Left ventricle myocardium inferior (tissue), 1 donor: Measurements from ENCODE around the gene GLUD1. TPM values are rescaled to one million over a fixed set of nuclear protein-coding genes. Genes with fewer than 3 reads are reported as not detected.
"Not testable (repeated sequence)": the region's sequence is repeated elsewhere in the genome, so short reads cannot be mapped to it uniquely, and the experiment has no call there.

ENCODE experiments used
- DNase-seq: peaks from one replicate; pipeline ENCODE4 v3.0.0-alpha.2; 2020
- H3K27ac ChIP-seq: fragments of 200-600 bp; replicated peaks from 2 replicates; pipeline ENCODE4 v1.8.0; 2021
- H3K27me3 ChIP-seq: fragments of 200-600 bp; 2 replicates; pipeline ENCODE4 v1.8.0; 2021; ENCODE audit warnings: low read depth
- H3K36me3 ChIP-seq: fragments of 200-600 bp; 2 replicates; pipeline ENCODE4 v1.8.0; 2021
- H3K4me1 ChIP-seq: fragments of 200-600 bp; 2 replicates; pipeline ENCODE4 v1.8.0; 2021
- H3K4me3 ChIP-seq: fragments of 200-600 bp; 2 replicates; pipeline ENCODE4 v1.8.0; 2021; ENCODE audit warnings: mild to moderate bottlenecking, moderate library complexity
- H3K9me3 ChIP-seq: fragments of 200-600 bp; replicated peaks from 2 replicates; pipeline ENCODE4 v1.8.0; 2021
- intact Hi-C: fragments of 100-400 bp; cut with micrococcal nuclease; formaldehyde crosslinking; loops from one replicate; pipeline ENCODE4 v1.11.0; 2022
- long read RNA-seq: library from polyadenylated mRNA; unstranded; transcript quantifications from one replicate; pipeline ENCODE4 v2.0.0, GENCODE V29; 2021
- total RNA-seq: library from RNA; stranded (reverse); fragmentation: NEBNext Ultra II Directional; extraction: Animal tissue kit (Norgen Biotek cat#: 25700); gene quantifications from one replicate; pipeline ENCODE4 v1.2.1, GENCODE V29; 2021
- TF ChIP-seq, protein P1 (sequence below): fragments of 200-600 bp; IDR thresholded peaks from 2 replicates; pipeline ENCODE4 v1.8.0; 2021; ENCODE audit warnings: antibody characterized with exemption, mild to moderate bottlenecking, borderline replicate concordance
- donor health status: DM: no; HTN: yes; CAD: no; lungs with severe emphysema.

GLUD1 gene
- 96.4 TPM for total RNA-seq
- long read RNA-seq, transcript GLUD1-201 (13 exons, 3,039 nt): major isoform, 258 of 276 reads
- long read RNA-seq, partial matches to known transcripts: 10 of 276 reads
- long read RNA-seq, other reads (novel, unspliced or antisense): 8 of 276 reads

DNA sequence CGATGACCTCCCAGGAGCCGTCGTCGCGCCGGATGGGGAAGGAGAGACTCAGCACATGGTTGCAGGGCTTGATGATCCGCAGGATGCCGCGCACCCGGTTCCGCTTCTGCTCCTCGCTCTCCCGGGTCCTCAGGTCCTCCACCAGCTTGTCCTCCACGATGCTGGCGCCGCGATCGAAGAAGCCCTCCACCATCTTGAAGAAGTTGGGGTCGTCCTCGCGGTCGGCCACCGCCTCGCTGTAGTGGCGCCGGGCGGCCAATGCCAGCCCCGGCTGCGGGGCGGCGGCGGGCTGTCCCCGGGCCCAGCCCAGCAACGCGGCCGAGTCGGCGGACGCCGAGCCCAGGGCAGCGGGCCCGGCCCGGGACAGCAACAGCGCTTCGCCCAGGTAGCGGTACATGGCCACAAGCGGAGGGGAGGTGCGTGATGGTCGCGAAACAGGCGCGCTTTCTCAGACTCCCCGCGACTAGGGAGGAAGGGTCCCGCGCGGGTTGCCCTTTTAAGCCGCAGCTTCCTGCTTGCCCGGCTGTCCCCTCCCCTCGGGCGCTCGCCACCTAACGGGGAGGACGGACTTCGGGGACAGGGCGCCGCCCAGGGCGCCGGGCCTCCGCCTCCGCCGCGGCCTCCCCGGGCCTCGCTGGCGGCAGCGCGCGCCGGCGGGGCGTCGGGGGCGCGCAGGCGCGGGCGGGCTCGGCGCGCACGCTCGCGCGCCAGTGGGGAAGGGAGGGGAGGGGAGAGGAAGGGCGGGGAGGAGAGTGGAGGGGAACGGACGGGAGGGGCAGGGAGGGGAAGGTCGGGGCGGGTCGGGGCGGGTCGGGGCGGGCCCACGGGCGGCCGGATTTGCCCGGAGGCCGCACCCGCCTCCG, at the start of gene GLUD1, which contains the start of gene SHLD2:
Gene GLUD1 (minus strand): TSS at position 471 of the 863 bp plus-strand sequence. CDS start 74 bp downstream, at position 397.
Gene SHLD2 (plus strand): TSS at position 834 of the 863 bp plus-strand sequence. CDS start 56,149 bp downstream, outside the sequence.
- no peaks in the 10 kb centered on the region for H3K9me3 ChIP-seq
- peaks cover 14% of the 10 kb centered on the region for H3K36me3 ChIP-seq
- no peaks in the 10 kb centered on the region for H3K27me3 ChIP-seq
- DNase-seq: peak; percentile 93
- intact Hi-C loops: no loop called here
- TF ChIP-seq, protein P1, sequence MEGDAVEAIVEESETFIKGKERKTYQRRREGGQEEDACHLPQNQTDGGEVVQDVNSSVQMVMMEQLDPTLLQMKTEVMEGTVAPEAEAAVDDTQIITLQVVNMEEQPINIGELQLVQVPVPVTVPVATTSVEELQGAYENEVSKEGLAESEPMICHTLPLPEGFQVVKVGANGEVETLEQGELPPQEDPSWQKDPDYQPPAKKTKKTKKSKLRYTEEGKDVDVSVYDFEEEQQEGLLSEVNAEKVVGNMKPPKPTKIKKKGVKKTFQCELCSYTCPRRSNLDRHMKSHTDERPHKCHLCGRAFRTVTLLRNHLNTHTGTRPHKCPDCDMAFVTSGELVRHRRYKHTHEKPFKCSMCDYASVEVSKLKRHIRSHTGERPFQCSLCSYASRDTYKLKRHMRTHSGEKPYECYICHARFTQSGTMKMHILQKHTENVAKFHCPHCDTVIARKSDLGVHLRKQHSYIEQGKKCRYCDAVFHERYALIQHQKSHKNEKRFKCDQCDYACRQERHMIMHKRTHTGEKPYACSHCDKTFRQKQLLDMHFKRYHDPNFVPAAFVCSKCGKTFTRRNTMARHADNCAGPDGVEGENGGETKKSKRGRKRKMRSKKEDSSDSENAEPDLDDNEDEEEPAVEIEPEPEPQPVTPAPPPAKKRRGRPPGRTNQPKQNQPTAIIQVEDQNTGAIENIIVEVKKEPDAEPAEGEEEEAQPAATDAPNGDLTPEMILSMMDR: peak; percentile 6
- H3K27ac ChIP-seq: peak within 1 kb of the TSS; percentile 99
- peaks cover 56% of the 10 kb centered on the region for H3K4me1 ChIP-seq
- peak within 1 kb of the TSS; percentile 83 for H3K4me3 ChIP-seq

DNA sequence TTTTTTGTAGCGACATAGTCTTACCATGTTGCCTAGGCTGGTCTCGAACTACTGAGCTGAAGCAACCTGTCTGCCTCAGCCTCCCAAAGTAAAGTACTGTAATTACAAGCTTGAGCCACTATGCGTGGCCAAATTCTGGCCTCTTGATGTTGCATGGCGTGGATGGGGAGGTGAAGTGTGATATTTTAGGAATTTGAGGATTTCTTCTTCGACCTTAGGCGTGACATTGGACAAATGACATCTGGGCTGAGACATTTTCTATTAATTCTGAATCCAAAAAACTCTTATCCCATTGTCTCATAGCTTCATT, 48.4 kb upstream of the GLUD1 start:
- H3K4me3 ChIP-seq, intact Hi-C loops, H3K27me3 ChIP-seq, H3K27ac ChIP-seq, H3K9me3 ChIP-seq, DNase-seq, H3K4me1 ChIP-seq, H3K36me3 ChIP-seq: not testable (repeated sequence)

GRCh38 chr10:87142230-87143108, 47.8 kb upstream of the GLUD1 start:
- intact Hi-C loops, DNase-seq, H3K4me3 ChIP-seq, H3K4me1 ChIP-seq, H3K9me3 ChIP-seq, H3K36me3 ChIP-seq, H3K27me3 ChIP-seq, H3K27ac ChIP-seq: not testable (repeated sequence)

DNA sequence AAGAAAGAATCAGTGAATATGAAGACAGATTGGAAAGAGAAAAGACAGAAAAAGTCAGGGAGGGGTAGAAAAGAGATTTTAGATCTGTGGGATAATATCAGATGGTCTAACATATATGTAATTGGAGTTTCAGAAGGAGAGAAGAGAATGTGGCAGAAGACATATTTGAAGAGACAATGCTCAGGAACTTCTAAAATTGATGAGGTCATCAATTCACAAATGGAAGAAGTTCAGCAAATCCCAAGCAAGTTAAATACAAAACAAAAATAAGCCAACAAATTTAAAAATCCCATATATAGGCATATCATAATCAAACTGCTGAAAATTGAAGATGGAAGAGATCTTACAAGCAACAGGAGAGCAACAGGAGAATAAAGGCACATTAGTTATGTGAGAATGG, 42.8 kb upstream of the GLUD1 start:
- Histone ChIP-seq H3K4me1 (peaks cover 17% of the 10 kb centered on the region), H3K36me3 (peaks cover 14% of the 10 kb centered on the region), H3K9me3 (peaks cover 15% of the 10 kb centered on the region)
- H3K27me3 ChIP-seq, intact Hi-C loops, DNase-seq, H3K27ac ChIP-seq, H3K4me3 ChIP-seq: not testable (repeated sequence)

GRCh38 chr10:87134440-87134839, 39.8 kb upstream of the GLUD1 start:
- intact Hi-C loops: not testable (repeated sequence)

DNA sequence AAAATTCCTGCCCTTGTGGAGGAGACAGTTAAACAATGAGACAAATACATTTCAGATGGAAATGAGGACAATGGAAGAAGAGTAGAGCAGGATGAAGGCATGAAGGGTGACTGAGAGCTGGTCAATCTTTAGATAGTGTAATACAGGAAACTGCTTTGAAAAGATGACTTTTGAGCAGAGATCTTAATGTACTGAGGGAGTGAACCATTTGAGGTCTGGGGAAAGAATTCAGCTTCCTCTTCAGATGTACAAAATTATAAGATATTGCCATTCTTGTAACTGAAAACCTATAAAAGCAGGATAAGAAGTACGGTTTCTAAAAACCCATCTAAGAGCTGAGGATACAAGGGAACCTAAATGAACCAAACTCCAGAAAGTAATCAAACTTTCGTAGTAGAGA, 39.3 kb upstream of the GLUD1 start:
- H3K4me3 ChIP-seq, H3K9me3 ChIP-seq, DNase-seq, H3K27me3 ChIP-seq, intact Hi-C loops: not testable (repeated sequence)
- H3K36me3 ChIP-seq: peaks cover 14% of the 10 kb centered on the region
- H3K4me1 ChIP-seq: peaks cover 22% of the 10 kb centered on the region
- H3K27ac ChIP-seq: peak overlapping the region; percentile 48

More at GRCh38 chr10:87134440-87134839, 39.8 kb upstream of the GLUD1 start:
- peaks cover 14% of the 10 kb centered on the region for H3K36me3 ChIP-seq
- not testable (repeated sequence) for H3K9me3 ChIP-seq, DNase-seq, H3K27me3 ChIP-seq
- H3K4me1 ChIP-seq: peaks cover 22% of the 10 kb centered on the region
- peak overlapping the region; percentile 14 for H3K4me3 ChIP-seq
- peak overlapping the region; percentile 48 for H3K27ac ChIP-seq

- DNase-seq, H3K27ac ChIP-seq, intact Hi-C loops, H3K4me3 ChIP-seq, H3K36me3 ChIP-seq, H3K9me3 ChIP-seq, H3K27me3 ChIP-seq: not testable (repeated sequence)
- peaks cover 22% of the 10 kb centered on the region for H3K4me1 ChIP-seq
Measured at GRCh38 chr10:87132176-87132575, 37.5 kb upstream of the GLUD1 start.

DNA sequence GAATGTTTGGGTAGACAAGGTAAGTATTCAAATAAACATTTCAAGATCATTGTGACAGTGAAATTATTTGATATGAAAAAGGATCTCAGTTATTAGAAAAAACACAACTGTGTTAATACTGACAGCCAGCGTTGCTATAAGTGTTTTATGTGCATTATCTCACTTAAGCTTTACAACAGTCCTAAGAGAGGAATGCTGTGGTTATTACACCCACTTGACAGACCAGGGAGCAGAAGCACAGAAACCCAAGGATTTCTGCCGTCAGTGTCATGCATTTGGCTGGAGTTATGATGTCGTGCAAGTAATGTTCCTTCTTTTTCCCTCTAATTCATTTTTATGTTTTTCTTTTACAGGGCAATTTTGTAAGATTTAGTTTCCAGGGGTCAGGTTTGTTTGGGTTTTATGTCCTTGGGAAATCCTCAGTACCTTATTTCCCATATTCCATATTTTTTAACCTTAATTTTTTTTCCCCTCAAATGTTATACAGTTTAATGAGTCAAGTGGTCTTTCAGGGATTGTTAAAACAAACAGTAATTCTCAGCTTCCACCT, 33.0 kb upstream of the GLUD1 start:
- H3K4me3 ChIP-seq, H3K27me3 ChIP-seq, H3K4me1 ChIP-seq, intact Hi-C loops, DNase-seq, H3K9me3 ChIP-seq, H3K36me3 ChIP-seq, H3K27ac ChIP-seq: not testable (repeated sequence)

DNA sequence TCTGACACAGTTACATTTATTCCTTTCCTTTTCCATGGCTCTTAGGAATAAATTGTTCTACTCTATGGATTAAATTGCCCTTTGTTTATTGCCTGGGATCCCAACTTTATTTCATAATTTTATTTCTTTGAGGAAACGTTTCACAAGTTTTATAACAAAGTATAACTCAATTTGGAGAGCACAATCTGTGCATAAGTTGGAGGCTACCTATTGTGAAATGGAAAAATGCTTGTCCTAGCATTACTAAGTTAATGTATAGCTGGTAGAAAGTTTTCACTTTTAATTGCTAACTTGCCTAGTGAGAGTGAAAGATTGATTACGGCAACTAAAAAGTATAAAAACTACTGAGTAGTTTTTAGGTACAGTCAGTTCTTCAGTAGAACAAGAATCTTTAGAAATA, 32.4 kb upstream of the GLUD1 start:
- intact Hi-C loops, H3K4me3 ChIP-seq, H3K4me1 ChIP-seq, H3K27ac ChIP-seq, DNase-seq, H3K36me3 ChIP-seq, H3K27me3 ChIP-seq, H3K9me3 ChIP-seq: not testable (repeated sequence)

GRCh38 chr10:87123351-87123750, 28.7 kb upstream of the GLUD1 start:
- DNase-seq, H3K27ac ChIP-seq, H3K27me3 ChIP-seq, H3K36me3 ChIP-seq, intact Hi-C loops, H3K4me1 ChIP-seq, H3K4me3 ChIP-seq, H3K9me3 ChIP-seq: not testable (repeated sequence)

GRCh38 chr10:87119029-87119428, 24.4 kb upstream of the GLUD1 start:
- H3K36me3 ChIP-seq, H3K4me1 ChIP-seq, H3K9me3 ChIP-seq, intact Hi-C loops, H3K4me3 ChIP-seq, H3K27me3 ChIP-seq, DNase-seq, H3K27ac ChIP-seq: not testable (repeated sequence)

DNA sequence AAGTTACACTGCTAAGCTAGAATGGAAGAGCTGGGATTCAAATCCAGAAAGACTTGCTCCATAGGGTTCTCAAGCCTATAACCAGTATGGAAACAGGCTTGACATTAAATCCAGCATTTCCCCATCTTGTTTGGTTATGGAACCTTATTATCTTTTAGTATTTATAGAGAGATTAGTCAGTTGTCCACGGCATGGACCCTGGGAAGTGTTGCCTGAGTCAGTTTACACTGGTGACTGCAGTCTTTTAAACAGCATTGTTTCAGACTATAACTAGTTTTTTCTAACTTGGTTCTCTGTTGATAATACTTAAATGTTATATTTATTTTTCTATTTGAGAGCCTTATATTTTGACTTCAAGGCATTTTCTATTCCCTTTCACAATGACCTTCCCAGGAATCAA, 23.5 kb upstream of the GLUD1 start:
- DNase-seq, H3K4me1 ChIP-seq, H3K9me3 ChIP-seq, H3K27me3 ChIP-seq, H3K27ac ChIP-seq, intact Hi-C loops, H3K36me3 ChIP-seq, H3K4me3 ChIP-seq: not testable (repeated sequence)
